HG02973 (cell line): ENCODE results near the gene NDST4.
"Not testable (repeated sequence)": the region's sequence is repeated elsewhere in the genome, so short reads cannot be mapped to it uniquely, and the experiment has no call there.

Source experiments
- ATAC-seq: cut with Tn5 transposase; IDR thresholded peaks from one replicate; pipeline ENCODE4 v1.9.1; 2021; ENCODE audit warnings: moderate library complexity; ENCODE audit not compliant: unreplicated experiment

Gene NDST4

DNA sequence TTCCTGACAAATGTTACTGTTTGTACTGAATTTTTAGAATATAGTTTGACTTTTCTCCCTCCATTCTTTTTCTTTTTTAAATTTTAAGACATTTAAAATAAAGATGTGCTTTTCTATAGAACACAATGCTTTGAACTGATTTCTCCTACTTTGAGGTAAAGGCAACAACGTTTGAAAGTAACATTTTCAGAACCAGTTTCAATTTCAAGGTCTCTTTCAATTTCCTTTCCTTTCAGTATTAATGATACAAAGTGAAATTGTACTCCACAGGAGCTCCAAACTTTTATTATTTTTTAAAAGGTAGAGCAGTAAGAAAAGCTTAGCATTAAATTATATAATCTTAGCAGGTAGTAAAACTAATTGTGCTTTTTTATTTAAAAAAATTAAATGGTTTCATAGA is 54.9 kb downstream of the NDST4 start:
- ATAC-seq, result no peak

DNA sequence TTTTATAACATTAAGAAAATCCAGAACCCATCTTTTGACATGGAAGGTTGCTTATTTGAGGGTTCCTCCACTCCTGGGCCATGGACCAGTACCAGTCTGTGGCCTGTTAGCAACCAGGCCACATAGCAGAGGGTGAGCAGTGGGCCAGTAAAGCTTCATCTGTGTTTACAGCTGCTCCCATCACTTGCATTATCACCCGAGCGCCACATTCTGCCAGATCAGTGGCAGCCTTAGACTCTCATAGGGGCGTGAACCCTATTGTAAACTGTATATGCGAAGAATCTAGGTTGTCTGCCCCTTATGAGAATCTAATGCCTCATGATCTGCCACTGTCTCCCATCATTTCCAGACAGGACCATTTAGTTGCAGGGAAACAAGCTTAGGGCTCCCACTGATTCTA is 58.6 kb downstream of the NDST4 start:
- no peak for ATAC-seq

DNA sequence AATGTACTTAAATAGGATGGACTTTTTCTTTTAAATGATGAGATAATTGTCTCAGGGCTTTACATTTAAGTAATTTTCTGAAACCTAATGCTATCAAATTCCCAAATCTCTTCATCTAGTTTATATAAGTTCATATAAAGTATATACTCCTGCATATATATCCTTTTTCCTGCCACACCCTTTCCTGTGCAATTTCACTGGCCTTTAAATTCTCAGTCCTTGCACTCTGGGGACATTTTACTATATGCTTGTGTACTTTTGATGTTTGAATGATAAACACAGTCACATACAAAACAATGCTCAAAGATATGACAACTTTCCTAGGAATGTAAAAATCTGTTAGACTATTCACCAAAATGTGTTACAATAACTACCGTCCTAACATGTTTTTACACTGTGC is 60.1 kb downstream of the NDST4 start:
- ATAC-seq, result no peak

DNA sequence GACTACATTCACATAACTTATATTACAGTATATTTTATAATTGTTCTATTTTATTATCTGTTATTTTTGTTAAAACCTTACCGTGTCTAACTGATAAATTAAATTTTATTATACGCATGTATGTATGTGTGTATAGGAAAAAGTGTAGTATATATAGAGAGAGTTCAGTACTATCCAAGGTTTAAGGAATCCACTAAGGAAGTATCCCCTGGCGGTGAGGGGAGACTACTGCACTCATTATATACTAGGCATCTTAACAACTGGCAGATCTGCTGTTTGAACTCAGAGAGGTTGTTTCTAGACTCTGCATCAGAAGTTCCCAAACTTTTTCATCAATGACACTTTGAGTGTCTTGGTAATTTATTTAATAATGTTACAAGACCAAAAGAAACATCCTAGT is 70.9 kb downstream of the NDST4 start:
- ATAC-seq, result no peak

DNA sequence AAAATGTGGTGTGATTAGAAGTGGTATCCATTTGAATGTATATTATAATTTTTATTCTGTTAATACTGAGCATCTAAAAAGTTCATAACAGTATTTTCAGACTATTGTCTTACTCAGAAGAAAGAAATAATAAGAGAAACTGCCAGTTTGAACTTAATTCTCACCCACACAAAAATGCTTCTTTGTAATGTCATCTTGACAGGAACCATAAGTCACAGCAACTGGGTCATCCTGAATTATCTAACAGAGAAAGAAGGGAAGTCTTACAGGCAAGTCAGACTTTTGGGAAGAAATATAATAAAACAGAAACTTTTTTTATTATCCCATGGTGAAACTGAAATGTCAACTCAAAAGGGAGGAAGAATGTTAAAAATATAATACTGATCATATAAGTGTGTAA is 83.1 kb downstream of the NDST4 start:
- no peak for ATAC-seq

DNA sequence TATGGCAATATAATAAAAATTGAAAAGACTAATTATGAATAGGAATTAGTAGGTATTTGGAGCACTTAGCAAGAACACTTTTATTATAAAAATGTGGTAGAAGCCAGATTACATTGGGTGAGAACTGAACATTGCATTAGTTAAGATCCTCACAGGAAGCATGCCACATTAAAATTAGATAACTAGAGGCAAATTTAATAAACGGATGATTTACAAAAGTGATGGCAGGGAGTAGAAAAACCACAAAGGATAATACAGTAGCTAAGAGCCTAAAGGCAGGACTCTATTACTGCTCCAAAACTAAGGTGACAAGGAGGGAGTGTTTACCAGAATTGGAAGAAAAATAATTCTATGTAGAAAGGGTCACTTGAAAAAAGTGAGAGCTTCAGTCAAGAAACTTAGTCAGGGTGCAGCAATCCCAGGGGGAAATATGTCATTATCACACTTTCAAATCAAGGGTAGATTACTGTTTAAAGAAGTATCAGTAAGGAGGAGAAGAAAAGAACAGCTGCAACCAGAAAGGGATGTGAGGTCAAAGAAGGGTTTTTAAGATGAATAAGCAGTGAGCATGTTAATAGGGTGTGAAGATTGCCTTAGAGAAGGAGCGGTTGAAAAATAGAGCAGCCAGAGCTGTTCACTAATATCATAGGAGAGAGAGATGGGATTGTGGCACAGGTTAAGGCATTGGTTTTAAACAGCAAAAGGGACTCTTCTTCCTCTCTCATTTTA is 84.6 kb downstream of the NDST4 start:
- no peak for ATAC-seq

DNA sequence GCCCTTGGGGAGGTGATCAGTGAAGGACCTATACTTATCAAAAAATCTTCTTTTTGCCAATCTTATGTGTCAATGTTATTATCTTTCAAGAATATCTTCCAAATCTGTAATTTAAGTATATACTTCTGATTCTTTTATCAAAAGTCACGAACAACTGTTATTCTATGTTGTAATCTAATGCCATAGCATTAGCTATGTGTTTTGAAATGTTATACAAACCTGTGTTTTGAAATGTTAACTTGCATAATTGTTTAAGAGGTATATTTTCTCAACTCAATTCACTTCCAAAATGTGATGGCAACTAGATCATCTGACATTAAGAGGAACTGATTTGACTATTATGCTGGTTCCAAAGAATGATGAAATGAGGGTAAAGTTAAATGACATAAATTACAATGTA is 113.5 kb downstream of the NDST4 start:
- no peak for ATAC-seq

DNA sequence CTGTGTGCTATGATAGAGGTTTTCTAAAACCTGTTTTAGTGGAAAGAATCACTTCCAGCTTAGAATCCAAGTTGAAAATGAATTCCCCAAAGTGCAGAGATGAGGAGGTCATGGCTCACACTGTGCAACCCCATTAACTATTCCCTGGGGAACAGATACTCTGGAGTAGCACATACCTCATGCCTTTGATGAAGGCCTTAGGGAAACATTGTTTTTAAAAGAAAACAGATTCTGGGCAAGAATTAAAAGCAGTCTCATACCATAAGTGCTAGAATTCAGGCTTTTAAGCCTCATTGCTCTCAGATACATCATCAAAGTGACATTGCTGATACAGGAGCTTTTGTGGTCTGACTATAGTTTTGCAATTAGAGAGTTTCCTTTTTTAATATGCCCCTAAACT is 115.1 kb downstream of the NDST4 start:
- no peak for ATAC-seq

DNA sequence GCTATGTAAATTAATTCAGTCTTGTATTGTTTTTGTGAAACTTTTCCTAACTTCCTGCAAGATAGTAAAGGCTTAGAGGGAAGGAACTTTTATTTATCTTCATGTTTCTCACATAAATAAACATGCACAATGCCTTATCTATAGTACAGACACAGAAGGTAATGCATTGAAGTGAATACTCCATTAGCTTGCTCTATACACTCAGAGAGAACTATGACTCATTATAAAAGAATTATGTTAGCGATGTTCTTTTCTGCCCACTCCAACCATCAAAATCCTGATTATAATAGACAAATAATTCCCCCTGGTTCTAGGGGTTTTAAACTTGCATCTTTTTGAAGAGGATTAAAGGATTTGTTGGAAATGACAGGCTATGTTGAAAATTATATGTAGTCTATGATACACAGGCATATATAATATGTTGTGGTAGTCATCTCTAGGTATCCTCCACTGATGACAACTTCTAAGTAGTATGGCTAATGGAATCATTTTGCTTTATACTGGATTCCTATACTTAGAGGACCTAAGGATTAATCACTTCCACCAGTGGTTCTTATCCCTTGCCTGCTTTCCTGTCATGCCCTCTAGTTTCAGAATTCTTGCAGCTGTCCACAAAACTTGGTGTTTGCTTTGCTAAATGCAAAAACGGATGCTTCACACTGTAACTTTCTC is 115.7 kb downstream of the NDST4 start:
- ATAC-seq, result no peak

DNA sequence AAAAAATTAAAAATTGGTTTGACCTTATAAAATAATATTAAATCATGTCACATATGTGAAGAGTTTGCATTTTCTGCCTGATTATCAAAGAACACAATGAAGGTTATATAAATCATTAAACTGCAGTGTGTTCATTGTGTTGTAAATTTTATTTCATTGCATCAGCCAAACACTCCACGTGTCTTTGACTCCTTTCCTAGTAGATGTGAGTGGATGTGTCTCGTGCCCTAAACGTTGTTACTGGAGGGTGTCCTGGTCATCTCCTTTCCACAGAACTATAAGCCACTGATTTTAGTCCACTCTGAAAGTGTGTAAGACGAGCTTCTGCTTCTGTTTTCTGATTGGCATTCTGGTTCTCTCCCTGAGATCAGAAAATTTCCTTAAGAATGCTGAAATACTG is 127.3 kb downstream of the NDST4 start:
- ATAC-seq, result no peak

DNA sequence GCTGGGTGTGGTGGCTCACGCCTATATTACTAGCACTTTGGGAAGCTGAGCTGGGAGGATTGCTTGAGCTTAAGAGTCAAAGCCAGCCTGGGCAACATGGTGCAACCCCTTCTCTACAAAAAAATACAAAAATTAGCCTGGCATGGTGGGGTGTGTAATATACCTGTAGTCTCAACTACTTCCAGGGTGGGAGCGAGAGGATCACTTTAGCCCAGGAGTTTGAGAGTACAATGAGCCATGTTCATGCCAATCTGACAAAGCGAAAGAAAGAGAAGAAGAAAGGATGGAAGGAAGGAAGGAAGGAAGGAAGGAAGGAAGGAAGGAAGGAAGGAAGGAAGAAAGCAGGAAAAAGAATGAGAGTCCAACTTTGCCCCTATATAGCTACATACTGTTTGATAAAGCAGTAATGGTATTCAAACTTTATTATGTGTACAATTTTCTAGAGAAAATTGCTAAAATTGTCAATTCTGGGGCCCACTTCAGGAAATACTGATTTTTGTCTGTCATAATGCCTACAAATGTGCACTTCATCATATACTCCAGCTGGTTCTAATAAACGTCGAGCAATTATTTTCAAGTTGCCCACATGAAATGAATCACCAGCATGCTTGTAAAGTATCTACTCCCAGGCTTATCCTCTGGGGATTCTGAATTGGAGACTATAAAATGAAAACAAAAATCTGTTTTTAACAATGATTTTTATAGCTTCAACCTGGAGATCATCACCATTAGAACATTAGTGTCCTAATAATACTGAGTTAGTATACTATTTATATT is 132.3 kb downstream of the NDST4 start:
- no peak for ATAC-seq

DNA sequence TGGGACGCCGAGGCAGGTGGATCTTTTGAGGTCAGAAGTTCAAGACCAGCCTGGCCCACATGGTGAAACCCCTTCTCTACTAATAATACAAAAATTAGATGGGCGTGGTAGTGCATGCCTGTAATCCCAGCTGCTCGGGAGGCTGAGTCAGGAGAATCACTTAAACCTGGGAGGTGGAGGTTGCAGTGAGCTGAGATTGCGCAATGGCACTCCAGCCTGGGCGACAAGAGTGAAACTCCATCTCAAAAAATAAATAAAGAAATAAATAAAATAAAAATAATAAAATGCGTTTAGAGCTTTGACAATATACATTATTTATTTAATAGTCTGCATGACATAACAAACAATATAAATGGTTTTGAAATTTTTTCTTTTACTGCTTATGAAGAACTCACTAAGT is 133.0 kb downstream of the NDST4 start:
- not testable (repeated sequence) for ATAC-seq

DNA sequence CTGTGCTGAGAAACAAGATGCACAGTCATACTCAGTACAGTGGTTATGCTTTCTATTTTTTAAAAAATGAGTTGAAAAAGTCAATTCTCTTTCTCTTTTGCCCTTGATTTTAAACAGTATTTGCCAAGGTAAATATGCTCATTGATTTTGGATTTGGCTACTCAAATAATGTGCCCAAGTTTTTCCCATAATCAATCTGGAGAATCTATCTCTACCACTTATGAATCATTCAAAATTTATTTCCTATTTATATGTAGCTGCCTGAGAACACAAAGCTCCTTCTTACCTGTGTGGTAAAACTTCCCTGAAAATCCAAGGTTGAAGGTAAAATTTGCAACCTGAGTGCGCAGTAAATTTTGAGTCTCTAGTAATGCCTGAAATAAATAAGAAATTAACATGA is 136.5 kb downstream of the NDST4 start:
- no peak for ATAC-seq

DNA sequence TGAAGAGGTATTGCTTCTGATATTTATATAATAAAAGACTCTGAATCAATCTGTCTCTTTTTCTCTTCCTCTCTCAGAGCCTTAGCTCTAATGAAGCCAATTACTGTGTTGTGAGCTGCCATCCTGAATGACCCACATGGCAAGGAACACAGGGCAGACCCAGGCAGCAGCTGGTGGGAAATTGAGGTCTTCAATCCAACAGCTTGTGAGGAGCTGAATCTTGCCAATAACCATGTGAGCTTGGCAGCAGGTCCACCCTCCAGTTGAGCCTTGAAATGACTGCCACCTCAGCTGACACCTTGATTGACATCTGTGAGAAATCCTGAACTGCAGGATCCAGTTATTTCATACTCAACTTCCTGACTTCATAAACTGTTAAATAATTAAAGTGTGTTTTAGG is 149.4 kb downstream of the NDST4 start:
- no peak for ATAC-seq

DNA sequence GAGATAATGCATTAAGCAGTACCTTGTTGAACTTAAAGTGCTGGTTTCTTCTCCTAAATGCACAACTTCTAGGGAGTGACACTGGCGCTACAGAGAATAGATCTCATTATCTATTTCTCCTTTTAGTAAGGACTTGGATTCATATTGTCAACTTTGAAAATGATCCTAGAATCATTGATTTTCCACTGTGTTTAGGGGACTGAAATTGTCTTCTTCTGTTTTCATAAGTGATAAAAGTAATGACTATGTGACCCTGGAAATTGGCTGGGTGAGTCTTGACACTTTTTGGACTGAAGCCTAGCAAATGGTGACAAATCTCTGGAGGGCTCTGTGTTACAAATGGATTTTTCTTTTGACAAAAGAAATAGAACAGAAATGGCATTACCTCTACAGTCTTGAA is 167.8 kb downstream of the NDST4 start:
- ATAC-seq, result no peak

DNA sequence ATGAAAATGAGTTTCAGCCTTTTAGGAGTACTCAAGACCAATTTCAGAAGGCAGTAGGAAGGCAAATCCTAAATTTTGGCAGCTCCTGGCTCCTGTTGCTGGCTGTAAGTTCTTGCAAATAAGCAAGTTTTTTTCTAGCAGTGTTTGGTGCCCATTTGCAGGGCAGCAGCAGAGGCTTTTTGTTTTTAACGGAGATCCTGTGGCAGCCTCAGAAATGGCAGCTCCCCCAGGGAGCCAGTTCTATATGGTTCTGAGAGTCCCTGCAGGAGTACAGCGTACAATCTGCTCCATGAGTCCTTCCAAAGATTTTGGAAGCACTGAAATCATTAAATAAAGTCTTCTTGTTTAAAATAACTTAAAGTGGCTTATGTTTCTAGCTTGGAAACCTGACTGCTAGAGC is 171.9 kb downstream of the NDST4 start:
- ATAC-seq, result no peak

DNA sequence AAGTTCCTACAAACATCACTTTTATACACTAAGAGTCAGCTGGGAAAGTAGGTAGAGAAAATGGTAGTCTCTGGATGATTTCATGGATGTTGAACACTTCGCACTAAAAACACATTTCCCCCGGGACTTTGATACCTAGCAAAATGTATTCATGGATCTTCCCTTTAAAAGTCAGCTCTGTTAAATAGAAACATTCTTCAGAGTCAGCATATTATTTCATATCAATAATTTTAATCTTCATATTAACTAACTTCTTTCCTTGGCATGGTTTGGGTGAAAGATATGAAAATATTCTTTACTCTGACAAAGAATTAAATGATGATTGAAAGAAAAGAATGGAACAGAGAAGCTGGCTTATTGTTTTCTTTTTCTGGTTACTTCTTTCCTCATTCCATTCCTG is 185.5 kb downstream of the NDST4 start:
- ATAC-seq, result no peak

DNA sequence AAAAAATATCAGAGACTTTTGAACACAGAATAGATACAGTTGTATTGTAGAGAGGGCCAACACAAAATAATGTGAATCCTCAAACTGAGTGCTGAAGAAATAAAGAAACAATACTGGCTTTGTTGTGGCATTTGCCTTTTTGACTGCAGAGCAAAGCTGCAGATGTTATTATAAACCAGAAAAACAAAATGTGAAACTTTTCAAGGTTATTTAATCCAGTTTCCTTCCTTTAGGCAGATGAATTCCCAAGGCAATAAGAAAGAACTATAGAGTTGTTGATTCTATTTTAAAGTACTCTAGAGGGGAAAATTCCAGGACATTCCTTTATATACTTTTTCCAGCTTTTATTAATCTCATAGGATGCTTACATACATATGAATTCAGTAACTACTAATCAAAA is 186.8 kb downstream of the NDST4 start:
- ATAC-seq, result no peak

DNA sequence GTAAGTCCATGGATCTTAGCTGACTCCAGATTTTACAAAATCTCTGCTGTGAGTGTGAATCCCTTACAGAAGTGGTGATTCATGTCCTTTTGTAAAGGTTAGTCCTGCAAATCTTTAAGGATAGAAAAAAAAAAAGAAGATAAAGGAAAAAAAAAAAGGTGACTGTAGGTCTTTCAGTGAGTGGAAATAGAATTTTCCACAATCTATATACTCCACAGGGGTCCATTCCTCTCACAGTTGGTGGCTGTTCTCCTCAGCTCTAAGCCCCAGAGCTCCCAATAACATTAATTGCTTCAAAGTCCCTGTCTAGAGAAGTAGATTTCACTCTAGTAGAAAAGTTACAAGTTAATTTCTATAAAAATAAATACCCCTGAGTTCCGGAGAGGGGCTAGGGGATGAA is 189.1 kb downstream of the NDST4 start:
- ATAC-seq, result no peak

DNA sequence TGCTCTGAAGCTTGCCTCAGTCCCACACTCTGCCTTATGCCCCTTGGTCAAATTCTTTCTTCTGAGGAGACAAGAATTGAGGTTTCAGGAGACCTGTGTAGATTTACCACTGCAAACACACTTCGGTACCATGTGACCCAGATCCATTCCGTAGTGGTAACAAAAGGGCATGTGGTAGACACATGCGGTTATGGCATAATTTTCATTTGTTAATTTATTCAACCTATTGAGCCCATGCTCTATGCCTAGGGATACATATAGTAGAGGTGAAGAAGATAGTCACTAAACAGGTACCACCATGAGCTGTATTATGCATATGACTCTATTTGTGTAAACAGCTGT is 190.9 kb downstream of the NDST4 start:
- no peak for ATAC-seq

DNA sequence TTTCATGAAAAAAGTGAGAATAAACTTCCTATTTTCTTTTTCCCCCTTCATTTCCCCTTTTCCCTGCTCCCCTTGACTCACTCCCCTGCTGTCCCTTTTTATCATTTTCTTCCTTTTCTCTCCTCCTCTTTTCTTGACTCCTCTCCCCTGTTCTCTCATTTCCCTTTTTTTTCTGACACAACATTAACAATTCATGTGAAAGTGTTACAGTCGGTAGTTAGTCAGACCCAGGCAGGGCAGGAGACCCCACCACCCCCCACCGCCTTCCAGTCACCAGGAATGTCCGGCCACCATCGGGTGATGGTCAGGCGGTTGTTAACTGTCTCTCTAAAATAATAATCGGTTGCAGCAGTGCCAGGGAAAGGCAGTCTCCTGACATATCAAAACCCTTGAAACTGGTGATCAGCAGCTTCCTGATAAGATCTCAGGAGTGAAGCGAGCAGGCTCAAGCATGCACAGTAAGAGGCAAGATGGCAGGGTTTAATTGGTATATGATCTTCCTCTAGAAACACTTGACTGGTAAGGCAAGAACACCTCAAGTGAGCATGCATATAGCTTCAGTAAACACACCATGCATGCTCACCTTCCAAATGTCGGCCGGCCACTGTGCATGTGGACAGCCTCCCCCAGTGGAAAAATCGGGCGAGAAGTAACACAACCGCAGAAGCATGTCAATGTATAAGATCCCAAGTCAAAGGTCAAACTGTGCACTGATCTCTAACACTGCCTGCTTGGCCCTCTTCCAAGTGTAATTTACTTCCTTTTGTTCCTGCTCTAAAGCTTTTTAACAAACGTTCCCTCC is 191.4 kb downstream of the NDST4 start:
- ATAC-seq, result no peak
